Measurements from ENCODE around the gene MAB21L2. TPM values are rescaled to one million over a fixed set of nuclear protein-coding genes. Genes with fewer than 3 reads are reported as not detected.
"Not testable (repeated sequence)": the region's sequence is repeated elsewhere in the genome, so short reads cannot be mapped to it uniquely, and the experiment has no call there.

Gene MAB21L2
- total and polyA plus RNA-seq, 2 of the 8 experiments (the other 6 are each of a cell fraction or from before 2014, with no cell fraction given) = 0.03 TPM; not detected in 1

- CTCF ChIA-PET (ENCODE audit: partially characterized antibody) = no interaction called here
- no peak overlapping the region for H4K5ac ChIP-seq (ENCODE audit: insufficient read length, low read depth, low read length)
- DNase-seq (ENCODE audit: low read depth in 1 of 2, low spot score in 2 of 2) = no peak
- no peak overlapping the region for H2BK12ac ChIP-seq (ENCODE audit: low read depth, low read length)
- H4K91ac ChIP-seq (replicated peaks; ENCODE audit: insufficient read length, low read length) = no peak overlapping the region
- 0 out of 2 replicates have a peak overlapping the region, but pooled peaks have one; percentile 14 for H4K8ac ChIP-seq (ENCODE audit: extremely low read depth, insufficient read depth, low read length)
- H3K79me2 ChIP-seq (ENCODE audit: control insufficient read depth in 1 of 2, insufficient read depth in 2 of 2, low read length in 2 of 2) = no peaks in the 10 kb centered on the region
- no peak overlapping the region for H2BK15ac ChIP-seq (ENCODE audit: low read length)
- POLR2A ChIA-PET (ENCODE audit: partially characterized antibody) = no interaction called here
- H2AK5ac ChIP-seq (ENCODE audit: low read depth, low read length) = no peak overlapping the region
- H2BK20ac ChIP-seq (ENCODE audit: low read length) = no peak overlapping the region
- no peaks in the 10 kb centered on the region for H3K27me3 ChIP-seq (replicated peaks in 1 of 4; ENCODE audit: control insufficient read depth in 3 of 4, extremely low read depth in 1 of 4, insufficient read depth in 3 of 4, low read length in 3 of 4)
- no peak overlapping the region for H3K4me3 ChIP-seq (ENCODE audit: extremely low read depth in 1 of 4, insufficient read depth in 2 of 4, low read depth in 3 of 4, low read length in 4 of 4)
- no peaks in the 10 kb centered on the region for H3K79me1 ChIP-seq (ENCODE audit: low read depth, low read length)
- no peak overlapping the region for H3K4me2 ChIP-seq (ENCODE audit: insufficient read depth in 1 of 2, low read depth in 2 of 2, low read length in 2 of 2)
- H3K9me3 ChIP-seq (ENCODE audit: insufficient read depth in 2 of 2, low read depth in 1 of 2, low read length in 1 of 2) = no peaks in the 10 kb centered on the region
- no peak for FAIRE-seq
- no peak overlapping the region for H3K4ac ChIP-seq (replicated peaks; ENCODE audit: insufficient read length, low read depth, low read length)
- H2AFZ ChIP-seq (ENCODE audit: low read length) = no peak overlapping the region
- no peak overlapping the region for H3K56ac ChIP-seq (replicated peaks; ENCODE audit: insufficient read length, low read depth, low read length)
- no peak overlapping the region for H3K9ac ChIP-seq (replicated peaks in 1 of 4; ENCODE audit: extremely low read depth in 1 of 4, low read depth in 3 of 4, low read length in 3 of 4)
- H3K23ac ChIP-seq (ENCODE audit: insufficient read length) = no peak overlapping the region
- H3K23me2 ChIP-seq (ENCODE audit: low read depth, low read length) = no peaks in the 10 kb centered on the region
- no peak overlapping the region for H2BK5ac ChIP-seq (ENCODE audit: low read depth, low read length)
- no peak overlapping the region for H3K14ac ChIP-seq (ENCODE audit: insufficient read length)
- TF ChIP-seq SRF (IDR thresholded peaks at IDR 0.05; ENCODE audit: low read depth, low read length) (no peak), EGR1 (IDR thresholded peaks at IDR 0.05; ENCODE audit: borderline replicate concordance, low read depth, low read length) (no peak), HDAC6 (IDR thresholded peaks at IDR 0.05; ENCODE audit: low read depth, low read length) (no peak)
- peaks cover 0 to 6% (median 0%) of the 10 kb centered on the region in 4 experiments; a peak in 1 of 7 replicates for H3K4me1 ChIP-seq (replicated peaks in 1 of 4; ENCODE audit: control insufficient read depth in 3 of 4, insufficient read depth in 4 of 4, low read length in 3 of 4)
- H3K27ac ChIP-seq (ENCODE audit: low read depth, low read length) = no peak overlapping the region
- H3K18ac ChIP-seq (ENCODE audit: extremely low read depth, low read length) = no peak overlapping the region
- H3K36me3 ChIP-seq (ENCODE audit: control insufficient read depth in 2 of 4, insufficient read depth in 4 of 4, low read length in 3 of 4) = no peaks in the 10 kb centered on the region
- H4K20me1 ChIP-seq (replicated peaks in 1 of 2; ENCODE audit: control insufficient read depth in 1 of 2, insufficient read depth in 2 of 2, low read length in 2 of 2) = no peaks in the 10 kb centered on the region
- no peak overlapping the region for H2BK120ac ChIP-seq (replicated peaks; ENCODE audit: low read depth, low read length)
Measured at GRCh38 chr4:150534818-150535217, 47.1 kb upstream of the MAB21L2 start.

- H2BK5ac ChIP-seq (ENCODE audit: low read depth, low read length); H3K27me3 ChIP-seq (replicated peaks in 1 of 4; ENCODE audit: control insufficient read depth in 3 of 4, extremely low read depth in 1 of 4, insufficient read depth in 3 of 4, low read length in 3 of 4); POLR2A ChIA-PET (ENCODE audit: partially characterized antibody); H3K56ac ChIP-seq (replicated peaks; ENCODE audit: insufficient read length, low read depth, low read length); H3K23me2 ChIP-seq (ENCODE audit: low read depth, low read length); DNase-seq (ENCODE audit: low read depth in 1 of 2, low spot score in 2 of 2); H2BK12ac ChIP-seq (ENCODE audit: low read depth, low read length); H3K14ac ChIP-seq (ENCODE audit: insufficient read length); H3K36me3 ChIP-seq (ENCODE audit: control insufficient read depth in 2 of 4, insufficient read depth in 4 of 4, low read length in 3 of 4); CTCF ChIA-PET (ENCODE audit: partially characterized antibody); H3K79me2 ChIP-seq (ENCODE audit: control insufficient read depth in 1 of 2, insufficient read depth in 2 of 2, low read length in 2 of 2); H2AFZ ChIP-seq (ENCODE audit: low read length); H4K91ac ChIP-seq (replicated peaks; ENCODE audit: insufficient read length, low read length); H3K4me2 ChIP-seq (ENCODE audit: insufficient read depth in 1 of 2, low read depth in 2 of 2, low read length in 2 of 2); H4K20me1 ChIP-seq (replicated peaks in 1 of 2; ENCODE audit: control insufficient read depth in 1 of 2, insufficient read depth in 2 of 2, low read length in 2 of 2); H2BK120ac ChIP-seq (replicated peaks; ENCODE audit: low read depth, low read length); H4K5ac ChIP-seq (ENCODE audit: insufficient read length, low read depth, low read length); H3K18ac ChIP-seq (ENCODE audit: extremely low read depth, low read length); H3K23ac ChIP-seq (ENCODE audit: insufficient read length); H2BK15ac ChIP-seq (ENCODE audit: low read length); H3K4ac ChIP-seq (replicated peaks; ENCODE audit: insufficient read length, low read depth, low read length); H3K79me1 ChIP-seq (ENCODE audit: low read depth, low read length); H3K27ac ChIP-seq (ENCODE audit: low read depth, low read length); H3K9ac ChIP-seq (replicated peaks in 1 of 4; ENCODE audit: extremely low read depth in 1 of 4, low read depth in 3 of 4, low read length in 3 of 4); H4K8ac ChIP-seq (ENCODE audit: extremely low read depth, insufficient read depth, low read length); H2AK5ac ChIP-seq (ENCODE audit: low read depth, low read length); H3K9me3 ChIP-seq (ENCODE audit: insufficient read depth in 2 of 2, low read depth in 1 of 2, low read length in 1 of 2); H3K4me3 ChIP-seq (ENCODE audit: extremely low read depth in 1 of 4, insufficient read depth in 2 of 4, low read depth in 3 of 4, low read length in 4 of 4); H2BK20ac ChIP-seq (ENCODE audit: low read length); FAIRE-seq: not testable (repeated sequence)
- 88% methylated on average over 3 of the region's 3 CpGs; no CpG with 5 or more reads in 1 of the 2 experiments for WGBS, 2 experiments (ENCODE audit: extremely low coverage in 1 of 2, insufficient coverage in 1 of 2, insufficient read length in 1 of 2, insufficient replicate concordance in 2 of 2, low coverage in 1 of 2, low lambda C conversion rate in 2 of 2, missing lambda C conversion rate in 1 of 2)
- peaks cover 0 to 17% (median 4%) of the 10 kb centered on the region in 4 experiments; a peak in 4 of 7 replicates for H3K4me1 ChIP-seq (replicated peaks in 1 of 4; ENCODE audit: control insufficient read depth in 3 of 4, insufficient read depth in 4 of 4, low read length in 3 of 4)
Measured at GRCh38 chr4:150537911-150538310, 44.0 kb upstream of the MAB21L2 start.
